SIG-M5 (cell line): ENCODE results near the gene MAP4K4.

Source experiments
- DNase-seq: peaks from one replicate; lab custom pipeline; 2025; lab: John Stamatoyannopoulos, UW

Gene MAP4K4

GRCh38 chr2:101697124-101698013 is at the start of gene MAP4K4:
Gene MAP4K4, plus strand, starts transcription at chr2:101697707. Its CDS starts 374 bp downstream, at chr2:101698081.
- peak; percentile 27 for DNase-seq

- no peak for DNase-seq
Measured at GRCh38 chr2:101653469-101653868, 44.0 kb upstream of the MAP4K4 start.

GRCh38 chr2:101655702-101656422 is 41.6 kb upstream of the MAP4K4 start:
- no peak for DNase-seq

GRCh38 chr2:101657787-101658186 is 39.7 kb upstream of the MAP4K4 start:
- no peak for DNase-seq

- no peak for DNase-seq
Measured at GRCh38 chr2:101658387-101658786, 39.1 kb upstream of the MAP4K4 start.

- DNase-seq = no peak
Measured at GRCh38 chr2:101665312-101665711, 32.2 kb upstream of the MAP4K4 start.

GRCh38 chr2:101667823-101668222 is 29.7 kb upstream of the MAP4K4 start:
- no peak for DNase-seq

GRCh38 chr2:101672047-101672446 is 25.5 kb upstream of the MAP4K4 start:
- no peak for DNase-seq

GRCh38 chr2:101673920-101674319 is 23.6 kb upstream of the MAP4K4 start:
- DNase-seq = no peak

GRCh38 chr2:101675512-101675911 is 22.0 kb upstream of the MAP4K4 start:
- no peak for DNase-seq

- no peak for DNase-seq
Measured at GRCh38 chr2:101676674-101677073, 20.8 kb upstream of the MAP4K4 start.

- DNase-seq = no peak
Measured at GRCh38 chr2:101677658-101678057, 19.8 kb upstream of the MAP4K4 start.

GRCh38 chr2:101678379-101678778 is 19.1 kb upstream of the MAP4K4 start:
- DNase-seq = no peak

- DNase-seq = no peak
Measured at GRCh38 chr2:101679037-101679726, 18.3 kb upstream of the MAP4K4 start.

- no peak for DNase-seq
Measured at GRCh38 chr2:101679801-101680487, 17.6 kb upstream of the MAP4K4 start.

- DNase-seq = no peak
Measured at GRCh38 chr2:101682311-101682710, 15.2 kb upstream of the MAP4K4 start.

GRCh38 chr2:101684313-101684712 is 13.2 kb upstream of the MAP4K4 start:
- no peak for DNase-seq

GRCh38 chr2:101688261-101688660 is 9.2 kb upstream of the MAP4K4 start:
- no peak for DNase-seq

GRCh38 chr2:101689114-101689825 is 8.2 kb upstream of the MAP4K4 start:
- no peak for DNase-seq

GRCh38 chr2:101690547-101691152 is 6.9 kb upstream of the MAP4K4 start:
- no peak for DNase-seq

GRCh38 chr2:101692041-101692440 is 5.5 kb upstream of the MAP4K4 start:
- DNase-seq = no peak
